ENCODE measurements around the gene PLET1. TPM values are rescaled to one million over a fixed set of nuclear protein-coding genes. Genes with fewer than 3 reads are reported as not detected.
A peak's percentile ranks its signal among the peaks of the same experiment; 100 is the strongest.

The PLET1 gene
- total and polyA plus RNA-seq, 9 of the 15 experiments (the other 6 are each of a cell fraction or from before 2014, with no cell fraction given) = not detected

GRCh38 chr11:112278803-112279202 lies 18.1 kb upstream of the PLET1 start:
- no peak overlapping the region for H3K4me3 ChIP-seq
- H3K9me3 ChIP-seq (replicated peaks; ENCODE audit: control insufficient read depth, insufficient read depth, low read depth, low read length) = no peaks in the 10 kb centered on the region
- FAIRE-seq = peak; percentile 55
- no peaks in the 10 kb centered on the region for H3K36me3 ChIP-seq (ENCODE audit: control insufficient read depth, insufficient read depth, low read length)
- ChIA-PET POLR2A (interaction anchor here (1.0 to 1.1 kb wide), 3 partner anchors 10 to 24 kb away, joined by 3 read pairs; no protein-coding TSS in a partner anchor), CTCF (ENCODE audit: low intra/inter-chr PET ratio) (interaction anchor here (0.5 to 5.5 kb wide), 6 partner anchors 11 to 1030 kb away, joined by 3 to 95 read pairs (median 4); partner anchors contain the start of gene PTS)
- WGBS (ENCODE audit: insufficient coverage, low coverage, missing lambda C conversion rate) = 8% methylated on average over 3 of the region's 3 CpGs
- ATAC-seq = peak; percentile 30
- H3K79me2 ChIP-seq (ENCODE audit: control insufficient read depth, insufficient read depth, low read length) = no peaks in the 10 kb centered on the region
- H3K9ac ChIP-seq (ENCODE audit: insufficient read depth in 1 of 2, low read depth in 2 of 2, low read length in 2 of 2) = peak overlapping the region in 1 of 2 experiments; percentile 37; a peak in 1 of 4 replicates
- no peaks in the 10 kb centered on the region; the same call in none of the 2 replicates for H4K20me1 ChIP-seq (replicated peaks; ENCODE audit: control insufficient read depth, insufficient read depth, low read length)
- peak in 1 of 4 experiments; percentile 38 for DNase-seq (ENCODE audit: extremely low read depth in 1 of 4, low spot score in 3 of 4)
- intact Hi-C loops (cut with micrococcal nuclease) = no loop called here
- peak overlapping the region; percentile 33; the same call in 1 of the 2 replicates for H3K4me2 ChIP-seq (ENCODE audit: insufficient read depth, low read length)
- in situ Hi-C loops (cut with MboI) = no loop called here
- no peaks in the 10 kb centered on the region for H3K27me3 ChIP-seq (ENCODE audit: control insufficient read depth in 2 of 2, insufficient read depth in 2 of 2, low read length in 2 of 2)
- H3K9me1 ChIP-seq (ENCODE audit: control insufficient read depth, insufficient read depth, low read length) = no peaks in the 10 kb centered on the region
- peak overlapping the region; percentile 75 for H2AFZ ChIP-seq (ENCODE audit: low read depth, low read length)
- H3K27ac ChIP-seq (ENCODE audit: extremely low read depth, low read depth, low read length) = peak overlapping the region; percentile 26; the same call in 1 of the 3 replicates
- BruUV-seq (replicated peaks) = no TSS peak
- H3K4me1 ChIP-seq (replicated peaks in 1 of 2; ENCODE audit: control insufficient read depth in 2 of 2, insufficient read depth in 2 of 2, low read length in 2 of 2) = peaks cover 14 to 19% of the 10 kb centered on the region in 2 experiments
- TF ChIP-seq KAT8 (IDR thresholded peaks at IDR 0.05; ENCODE audit: low read depth) (no peak), CCNT2 (IDR thresholded peaks at IDR 0.05; ENCODE audit: borderline replicate concordance, extremely low read depth, insufficient read length, low read depth, low read length) (no peak), CTBP1 (IDR thresholded peaks at IDR 0.05; ENCODE audit: borderline replicate concordance) (peak; percentile 21; the same call in 1 of the 2 replicates), BRD9 (IDR thresholded peaks at IDR 0.05; ENCODE audit: low read depth, partially characterized antibody) (no peak), MAX (CRISPR knock-in tag; IDR thresholded peaks at IDR 0.05) (peak; percentile 53; the same call in 1 of the 2 replicates), L3MBTL2 (IDR thresholded peaks at IDR 0.05) (peak; percentile 55; the same call in 1 of the 2 replicates), ZNF124 (CRISPR knock-in tag; IDR thresholded peaks at IDR 0.05) (no peak), MTF1 (CRISPR knock-in tag; IDR thresholded peaks at IDR 0.05; ENCODE audit: borderline replicate concordance) (no peak), NCOA4 (IDR thresholded peaks at IDR 0.05; ENCODE audit: partially characterized antibody) (no peak), MED1 (CRISPR knock-in tag; IDR thresholded peaks at IDR 0.05; ENCODE audit: borderline replicate concordance) (no peak), MGA (IDR thresholded peaks at IDR 0.05) (peak; percentile 47; the same call in 1 of the 2 replicates)
